Sigmoid colon (tissue), 7 donors: Measurements from ENCODE around the gene GRAP. TPM values are rescaled to one million over a fixed set of nuclear protein-coding genes. Genes with fewer than 3 reads are reported as not detected.

Experiments used
- DNase-seq: peaks from one replicate; pipeline ENCODE4 v3.0.0-alpha.2; 2019
- H3K27ac ChIP-seq, 4 donors: fragments of 200-600 bp; sonication (generic); one replicate each; pipeline ENCODE4 v1.5.1; 2016 to 2019; ENCODE audit warnings: mild to moderate bottlenecking in 1 of 4
- H3K27me3 ChIP-seq, 3 donors: fragments of 200-600 bp; sonication (generic); one replicate each; pipeline ENCODE4 v1.5.1; 2019; ENCODE audit warnings: mild to moderate bottlenecking in 1 of 3
- H3K36me3 ChIP-seq, 4 donors: fragments of 200-600 bp; sonication (generic); one replicate each; pipeline ENCODE4 v1.5.1; 2016 to 2019
- H3K4me1 ChIP-seq, 4 donors: fragments of 200-600 bp; sonication (generic); one replicate each; pipeline ENCODE4 v1.5.1; 2017 to 2019
- H3K4me3 ChIP-seq, 4 donors: fragments of 200-600 bp; sonication (generic); one replicate each; pipeline ENCODE4 v1.5.1; 2017 to 2019; ENCODE audit warnings: mild to moderate bottlenecking in 2 of 4, moderate library complexity in 1 of 4
- H3K9me3 ChIP-seq, 4 donors: fragments of 200-600 bp in 3 of 4; sonication (generic) in 3 of 4; one replicate each; pipeline versions ENCODE4 v1.5.1 to v1.6.1; 2013 to 2019
- CTCF ChIP-seq, 4 experiments: fragments of 450-650 bp in 3 of 4; fragments of 200-600 bp in 1 of 4; IDR thresholded peaks; one replicate each; pipeline ENCODE4 v1.5.1; 2016 to 2019; ENCODE audit warnings: antibody characterized with exemption in 4 of 4, mild to moderate bottlenecking in 3 of 4, moderate library complexity in 2 of 4
- EP300 ChIP-seq, 4 donors: sonication (generic); formaldehyde crosslinking; IDR thresholded peaks; one replicate each; pipeline ENCODE4 v1.6.1; 2017; ENCODE audit warnings: antibody characterized with exemption in 4 of 4
- POLR2A ChIP-seq, 2 donors: fragments of 450-650 bp; IDR thresholded peaks; one replicate each; pipeline ENCODE4 v1.6.1; 2016; ENCODE audit warnings: antibody characterized with exemption in 2 of 2, mild to moderate bottlenecking in 2 of 2, moderate library complexity in 2 of 2
- POLR2AphosphoS5 ChIP-seq, 4 donors: sonication (generic); formaldehyde crosslinking; IDR thresholded peaks; one replicate each; pipeline ENCODE4 v1.6.1; 2017; ENCODE audit warnings: antibody characterized with exemption in 4 of 4
- WGBS, 2 donors: extraction: QIAGEN DNeasy Blood & Tissue Kit; methylation state at CpG; one replicate each; pipeline ENCODE4 v1.1.7; 2013; 5-methylcytosine and 5-hydroxymethylcytosine counted together
- intact Hi-C: fragments of 100-400 bp; cut with DNase I; formaldehyde crosslinking; loops from one replicate; pipeline ENCODE4 v1.15.1; 2023
- polyA plus RNA-seq, 3 donors: library from polyadenylated mRNA; stranded (reverse); fragments of 200-250 nt; gene quantifications; one replicate each; pipeline ENCODE4 v1.2.3, GENCODE V29; 2013
- total RNA-seq, 4 donors: library from RNA; depleted of rRNA; stranded (reverse); fragments of >200 nt; gene quantifications; one replicate each; pipeline ENCODE4 v1.1.0, GENCODE V29; 2016
- donor health status: healthy with polysubstance abuse.
- donor health status: Bipolar disorder and iron deficiency.
- donor health status: healthy.

The GRAP gene
- total and polyA plus RNA-seq, 7 donors, result 1.2 to 18.2 (median 3.3) TPM

- TF ChIP-seq EP300 (IDR thresholded peaks at IDR 0.05) (no peak), POLR2A (IDR thresholded peaks at IDR 0.05) (no peak), POLR2AphosphoS5 (IDR thresholded peaks at IDR 0.05) (no peak), CTCF (IDR thresholded peaks at IDR 0.05) (no peak)
- no peaks in the 10 kb centered on the region for H3K9me3 ChIP-seq
- H3K4me1 ChIP-seq, result no peaks in the 10 kb centered on the region
- H3K27ac ChIP-seq, result no peak overlapping the region
- H3K4me3 ChIP-seq, result no peak overlapping the region
- H3K36me3 ChIP-seq, result no peaks in the 10 kb centered on the region
- H3K27me3 ChIP-seq, result no peaks in the 10 kb centered on the region
- no peak for DNase-seq
- 83 to 87% methylated on average over 7 of the region's 7 CpGs for WGBS, 2 donors
- intact Hi-C loops, result no loop called here
Observed at GRCh38 chr17:19015428-19015827, 31.3 kb downstream of the GRAP start.

GRCh38 chr17:19014628-19015215, 32.0 kb downstream of the GRAP start:
- no peaks in the 10 kb centered on the region for H3K27me3 ChIP-seq
- intact Hi-C loops, result no loop called here
- no peak overlapping the region for H3K27ac ChIP-seq
- no peak overlapping the region for H3K4me3 ChIP-seq
- no peak for TF ChIP-seq POLR2A (IDR thresholded peaks at IDR 0.05)
- no peak for TF ChIP-seq POLR2AphosphoS5 (IDR thresholded peaks at IDR 0.05)
- TF ChIP-seq CTCF (IDR thresholded peaks at IDR 0.05), result no peak
- 90% methylated on average over 29 of the region's 29 CpGs for WGBS, 2 donors
- no peaks in the 10 kb centered on the region for H3K36me3 ChIP-seq
- no peaks in the 10 kb centered on the region for H3K4me1 ChIP-seq
- H3K9me3 ChIP-seq, result no peaks in the 10 kb centered on the region
- DNase-seq, result no peak

- Histone ChIP-seq H3K9me3 (no peaks in the 10 kb centered on the region), H3K27ac (no peak overlapping the region), H3K36me3 (no peaks in the 10 kb centered on the region), H3K4me1 (no peaks in the 10 kb centered on the region), H3K4me3 (no peak overlapping the region), H3K27me3 (no peaks in the 10 kb centered on the region)
- intact Hi-C loops, result no loop called here
- WGBS, 2 donors, result 89 to 90% methylated on average over 11 of the region's 11 CpGs
- DNase-seq, result no peak
- TF ChIP-seq CTCF (IDR thresholded peaks at IDR 0.05) (no peak), POLR2AphosphoS5 (IDR thresholded peaks at IDR 0.05) (no peak), EP300 (IDR thresholded peaks at IDR 0.05) (no peak), POLR2A (IDR thresholded peaks at IDR 0.05) (no peak)
Observed at GRCh38 chr17:19013806-19014627, 32.7 kb downstream of the GRAP start.

GRCh38 chr17:19013226-19013625, 33.5 kb downstream of the GRAP start:
- Histone ChIP-seq H3K4me1 (no peaks in the 10 kb centered on the region), H3K27me3 (no peaks in the 10 kb centered on the region), H3K27ac (no peak overlapping the region), H3K4me3 (no peak overlapping the region), H3K36me3 (no peaks in the 10 kb centered on the region), H3K9me3 (no peaks in the 10 kb centered on the region)
- TF ChIP-seq POLR2AphosphoS5 (IDR thresholded peaks at IDR 0.05), result no peak
- TF ChIP-seq EP300 (IDR thresholded peaks at IDR 0.05), result no peak
- no peak for TF ChIP-seq POLR2A (IDR thresholded peaks at IDR 0.05)
- TF ChIP-seq CTCF (IDR thresholded peaks at IDR 0.05), result no peak
- 97% methylated on average over 12 of the region's 12 CpGs for WGBS, 2 donors
- no peak for DNase-seq
- intact Hi-C loops, result no loop called here
